GM21576 (cell line): ENCODE data around the gene KBTBD12.
"Not testable (repeated sequence)": the region's sequence is repeated elsewhere in the genome, so short reads cannot be mapped to it uniquely, and the experiment has no call there.

ENCODE experiments used
- ATAC-seq: cut with Tn5 transposase; IDR thresholded peaks from one replicate; pipeline ENCODE4 v1.9.1; 2021; ENCODE audit warnings: mild to moderate bottlenecking, moderate library complexity; ENCODE audit not compliant: unreplicated experiment

The KBTBD12 gene

GRCh38 chr3:127902486-127902885 lies 12.5 kb upstream of the KBTBD12 start:
- no peak for ATAC-seq

- ATAC-seq = no peak
Measured at GRCh38 chr3:127903611-127904375, 11.2 kb upstream of the KBTBD12 start.

GRCh38 chr3:127905556-127905955 lies 9.5 kb upstream of the KBTBD12 start:
- no peak for ATAC-seq

GRCh38 chr3:127906653-127907052 lies 8.4 kb upstream of the KBTBD12 start:
- not testable (repeated sequence) for ATAC-seq

GRCh38 chr3:127908202-127908601 lies 6.8 kb upstream of the KBTBD12 start:
- ATAC-seq = no peak

GRCh38 chr3:127908951-127909350 lies 6.1 kb upstream of the KBTBD12 start:
- ATAC-seq = no peak

GRCh38 chr3:127909646-127910045 lies 5.4 kb upstream of the KBTBD12 start:
- ATAC-seq = no peak

- ATAC-seq = no peak
Measured at GRCh38 chr3:127911421-127911931, 3.6 kb upstream of the KBTBD12 start.

GRCh38 chr3:127913841-127914240 lies 1.2 kb upstream of the KBTBD12 start:
- not testable (repeated sequence) for ATAC-seq

- no peak for ATAC-seq
Measured at GRCh38 chr3:127914584-127914983, 448 bp upstream of the KBTBD12 start.

GRCh38 chr3:127915937-127916493 lies 983 bp downstream of the KBTBD12 start:
- no peak for ATAC-seq

GRCh38 chr3:127920738-127921137 lies 5.7 kb downstream of the KBTBD12 start:
- ATAC-seq = no peak

GRCh38 chr3:127923611-127924010 lies 8.6 kb downstream of the KBTBD12 start:
- no peak for ATAC-seq

GRCh38 chr3:127925384-127925783 lies 10.4 kb downstream of the KBTBD12 start:
- no peak for ATAC-seq

GRCh38 chr3:127927829-127928604 lies 13.0 kb downstream of the KBTBD12 start:
- no peak for ATAC-seq

GRCh38 chr3:127929818-127930413 lies 14.9 kb downstream of the KBTBD12 start:
- no peak for ATAC-seq

- no peak for ATAC-seq
Measured at GRCh38 chr3:127933396-127933795, 18.4 kb downstream of the KBTBD12 start.

GRCh38 chr3:127938800-127939199 lies 23.8 kb downstream of the KBTBD12 start:
- no peak for ATAC-seq

GRCh38 chr3:127940116-127940515 lies 25.1 kb downstream of the KBTBD12 start:
- ATAC-seq = no peak

- ATAC-seq = no peak
Measured at GRCh38 chr3:127942613-127943012, 27.6 kb downstream of the KBTBD12 start.

- no peak for ATAC-seq
Measured at GRCh38 chr3:127948211-127948610, 33.2 kb downstream of the KBTBD12 start.
